Nephron progenitor cell (in vitro differentiated cells): Measurements from ENCODE around the gene LRP8.
"Not testable (repeated sequence)": the region's sequence is repeated elsewhere in the genome, so short reads cannot be mapped to it uniquely, and the experiment has no call there.

Experiments
- DNase-seq: peaks from one replicate; pipeline ENCODE4 v3.0.0; 2021
- H3K27ac Mint-ChIP-seq: 2 replicates; pipeline ENCODE4 v1.8.0; 2021; ENCODE audit warnings: mild to moderate bottlenecking, moderate library complexity, mixed read lengths
- H3K27me3 Mint-ChIP-seq: 2 replicates; pipeline ENCODE4 v1.8.0; 2021; ENCODE audit warnings: mild to moderate bottlenecking, low read depth, mixed read lengths; ENCODE audit not compliant: poor library complexity
- H3K36me3 Mint-ChIP-seq: 2 replicates; pipeline ENCODE4 v1.8.0; 2021; ENCODE audit warnings: low read depth, mixed read lengths
- H3K4me1 Mint-ChIP-seq: 2 replicates; pipeline ENCODE4 v1.8.0; 2021; ENCODE audit warnings: mixed read lengths
- H3K4me3 Mint-ChIP-seq: 2 replicates; pipeline ENCODE4 v1.8.0; 2021; ENCODE audit warnings: mild to moderate bottlenecking, moderate library complexity, mixed read lengths
- H3K9me3 Mint-ChIP-seq: 2 replicates; pipeline ENCODE4 v1.8.0; 2021; ENCODE audit warnings: mild to moderate bottlenecking, moderate library complexity, mixed read lengths
- TF ChIP-seq, protein P1 (sequence below): fragments of 200-600 bp; sonication (generic); IDR thresholded peaks from 2 replicates; pipeline ENCODE4 v1.5.0; 2021; ENCODE audit warnings: antibody characterized with exemption

LRP8 gene

DNA sequence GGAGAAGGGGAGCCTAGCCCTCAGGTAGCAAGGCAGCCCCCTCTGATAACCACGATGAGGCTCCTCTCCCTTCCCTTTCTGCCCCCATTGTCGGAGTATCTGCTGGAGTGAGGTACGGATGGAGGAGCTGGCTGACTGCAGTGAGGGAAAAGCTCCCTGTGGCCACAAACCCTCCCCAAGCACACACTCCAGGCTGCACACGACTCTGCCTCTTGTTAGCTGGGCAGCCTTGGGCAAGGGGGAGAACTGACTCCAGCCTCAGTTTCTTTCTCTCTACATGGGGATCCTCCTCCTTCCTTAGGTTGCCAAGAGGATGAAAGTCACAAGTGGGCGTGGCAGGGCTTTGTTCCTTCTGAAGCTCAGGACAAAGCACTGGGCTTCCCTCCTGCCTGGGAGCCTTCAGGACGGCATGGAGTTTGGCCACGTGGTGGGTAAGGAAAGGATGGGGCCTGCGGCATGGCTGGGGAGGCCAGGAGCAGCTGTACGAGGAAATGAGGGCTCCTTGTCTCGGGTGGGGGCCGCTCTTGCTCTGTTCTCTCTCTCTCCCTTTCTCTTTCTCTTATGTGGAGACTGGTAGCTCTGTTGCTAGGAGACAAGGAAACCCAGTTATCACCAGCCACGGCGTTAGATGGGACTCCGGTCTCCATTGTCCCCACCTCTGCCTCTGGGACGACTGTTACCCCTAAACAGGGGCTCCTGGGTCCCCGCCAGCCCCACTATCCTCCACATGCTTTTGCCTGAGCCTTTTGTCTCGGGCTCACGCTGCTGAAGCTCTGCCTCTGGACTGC lies 39.7 kb downstream of the LRP8 start:
- TF ChIP-seq, protein P1, sequence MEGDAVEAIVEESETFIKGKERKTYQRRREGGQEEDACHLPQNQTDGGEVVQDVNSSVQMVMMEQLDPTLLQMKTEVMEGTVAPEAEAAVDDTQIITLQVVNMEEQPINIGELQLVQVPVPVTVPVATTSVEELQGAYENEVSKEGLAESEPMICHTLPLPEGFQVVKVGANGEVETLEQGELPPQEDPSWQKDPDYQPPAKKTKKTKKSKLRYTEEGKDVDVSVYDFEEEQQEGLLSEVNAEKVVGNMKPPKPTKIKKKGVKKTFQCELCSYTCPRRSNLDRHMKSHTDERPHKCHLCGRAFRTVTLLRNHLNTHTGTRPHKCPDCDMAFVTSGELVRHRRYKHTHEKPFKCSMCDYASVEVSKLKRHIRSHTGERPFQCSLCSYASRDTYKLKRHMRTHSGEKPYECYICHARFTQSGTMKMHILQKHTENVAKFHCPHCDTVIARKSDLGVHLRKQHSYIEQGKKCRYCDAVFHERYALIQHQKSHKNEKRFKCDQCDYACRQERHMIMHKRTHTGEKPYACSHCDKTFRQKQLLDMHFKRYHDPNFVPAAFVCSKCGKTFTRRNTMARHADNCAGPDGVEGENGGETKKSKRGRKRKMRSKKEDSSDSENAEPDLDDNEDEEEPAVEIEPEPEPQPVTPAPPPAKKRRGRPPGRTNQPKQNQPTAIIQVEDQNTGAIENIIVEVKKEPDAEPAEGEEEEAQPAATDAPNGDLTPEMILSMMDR: no peak
- Mint-ChIP-seq H3K27ac (no peak overlapping the region), H3K4me3 (no peak overlapping the region), H3K36me3 (peaks cover 10% of the 10 kb centered on the region), H3K27me3 (peaks cover 10% of the 10 kb centered on the region), H3K4me1 (peaks cover 50% of the 10 kb centered on the region), H3K9me3 (no peaks in the 10 kb centered on the region)
- DNase-seq: no peak

- TF ChIP-seq, protein P1: no peak
- Mint-ChIP-seq H3K9me3 (no peaks in the 10 kb centered on the region), H3K27ac (no peak overlapping the region), H3K27me3 (peaks cover 10% of the 10 kb centered on the region), H3K36me3 (peaks cover 10% of the 10 kb centered on the region), H3K4me1 (peaks cover 41% of the 10 kb centered on the region), H3K4me3 (no peak overlapping the region)
- DNase-seq: peak; percentile 35
These were observed 40.9 kb downstream of the LRP8 start for GRCh38 chr1:53286955-53287354.

GRCh38 chr1:53285969-53286760 lies 41.7 kb downstream of the LRP8 start:
- H3K9me3 Mint-ChIP-seq: no peaks in the 10 kb centered on the region
- H3K36me3 Mint-ChIP-seq: peaks cover 12% of the 10 kb centered on the region
- no peak for DNase-seq
- peaks cover 41% of the 10 kb centered on the region for H3K4me1 Mint-ChIP-seq
- TF ChIP-seq, protein P1: no peak
- H3K4me3 Mint-ChIP-seq: no peak overlapping the region
- H3K27ac Mint-ChIP-seq: no peak overlapping the region
- peaks cover 5% of the 10 kb centered on the region for H3K27me3 Mint-ChIP-seq

DNA sequence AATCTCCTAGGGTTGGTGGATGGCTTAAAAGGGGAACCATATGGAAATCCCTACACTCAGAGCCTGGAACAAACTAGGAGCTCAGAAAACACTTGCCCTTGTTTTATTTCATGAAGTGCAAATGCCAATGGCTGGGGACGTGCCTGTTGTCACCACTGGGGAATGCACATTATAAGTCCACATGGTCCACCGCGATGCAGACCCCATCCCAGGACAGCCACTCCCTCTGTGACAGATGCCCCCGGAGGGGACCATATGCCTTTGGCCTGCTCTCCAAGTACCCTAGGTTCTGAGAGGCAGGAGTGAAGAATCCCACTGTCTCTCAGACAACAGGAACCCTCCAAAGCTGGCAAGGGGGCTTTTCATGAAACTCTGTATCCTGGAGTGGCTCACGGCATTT lies 42.3 kb downstream of the LRP8 start:
- H3K4me3 Mint-ChIP-seq: no peak overlapping the region
- no peak overlapping the region for H3K27ac Mint-ChIP-seq
- TF ChIP-seq, protein P1: no peak
- no peak for DNase-seq
- H3K27me3 Mint-ChIP-seq: peaks cover 5% of the 10 kb centered on the region
- H3K9me3 Mint-ChIP-seq: no peaks in the 10 kb centered on the region
- H3K36me3 Mint-ChIP-seq: peaks cover 16% of the 10 kb centered on the region
- peaks cover 41% of the 10 kb centered on the region for H3K4me1 Mint-ChIP-seq

DNA sequence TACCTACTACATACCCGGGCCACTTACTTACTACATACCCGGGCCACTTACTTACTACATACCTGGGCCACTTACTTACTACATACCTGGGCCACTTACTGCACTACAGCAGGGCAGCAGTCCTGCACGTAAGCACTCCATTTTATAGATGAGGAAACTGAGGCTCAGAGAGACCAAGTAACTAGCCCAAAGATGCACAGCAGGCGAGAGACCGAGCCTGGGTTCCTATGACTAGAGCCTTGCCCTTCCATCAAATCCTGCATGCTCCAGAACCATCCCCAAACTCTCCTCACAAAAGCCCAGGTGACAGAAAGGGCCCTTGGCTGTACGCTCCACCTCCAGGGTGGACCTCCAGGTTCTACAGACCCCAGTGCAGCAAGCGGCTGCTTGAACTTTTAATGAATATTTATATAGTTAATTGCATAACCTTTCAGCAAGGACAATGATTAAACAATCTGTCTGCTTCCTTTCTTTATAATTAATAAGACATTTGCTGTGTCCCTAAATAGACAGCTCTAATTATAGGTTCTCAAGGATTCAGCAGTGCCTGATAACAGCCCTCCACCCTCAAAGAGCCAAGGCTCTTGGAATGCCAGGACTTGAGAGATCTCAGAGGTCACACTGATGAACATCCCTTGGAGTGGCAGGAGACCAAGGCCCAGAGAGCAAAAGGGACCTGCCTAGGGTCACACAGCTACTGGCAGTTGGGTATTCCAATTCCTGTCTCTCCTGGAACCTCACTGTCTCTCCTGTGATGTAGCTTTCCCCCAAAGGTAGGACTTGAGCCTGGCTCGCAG lies 43.4 kb downstream of the LRP8 start:
- Mint-ChIP-seq H3K4me1 (peaks cover 38% of the 10 kb centered on the region), H3K36me3 (peaks cover 16% of the 10 kb centered on the region), H3K27ac (no peak overlapping the region), H3K9me3 (no peaks in the 10 kb centered on the region), H3K27me3 (no peaks in the 10 kb centered on the region), H3K4me3 (no peak overlapping the region)
- DNase-seq: no peak
- TF ChIP-seq, protein P1: no peak

DNA sequence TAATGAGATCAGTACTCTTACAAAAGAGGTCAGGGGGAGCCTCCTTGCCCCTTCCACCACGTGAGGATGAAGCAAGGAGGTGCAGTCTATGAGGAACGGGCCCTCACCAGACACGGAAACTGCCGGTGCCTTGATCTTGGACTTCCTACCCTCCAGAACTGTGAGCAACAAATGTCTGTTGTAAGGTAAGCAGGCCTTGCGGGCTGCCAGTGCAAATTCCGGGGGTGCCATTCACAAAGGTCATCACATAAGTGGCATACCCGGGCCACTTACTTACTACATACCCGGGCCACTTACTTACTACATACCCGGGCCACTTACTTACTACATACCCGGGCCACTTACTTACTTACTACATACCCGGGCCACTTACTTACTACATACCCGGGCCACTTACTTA lies 44.7 kb downstream of the LRP8 start:
- not testable (repeated sequence) for H3K27ac Mint-ChIP-seq, DNase-seq, H3K27me3 Mint-ChIP-seq, H3K9me3 Mint-ChIP-seq, H3K4me3 Mint-ChIP-seq
- H3K4me1 Mint-ChIP-seq: peaks cover 29% of the 10 kb centered on the region
- H3K36me3 Mint-ChIP-seq: peaks cover 20% of the 10 kb centered on the region
